Mesothelial cell of epicardium (in vitro differentiated cells): ENCODE results near the gene APLNR. TPM values are rescaled to one million over a fixed set of nuclear protein-coding genes. Genes with fewer than 3 reads are reported as not detected.

Experiments used
- DNase-seq, 2 experiments: peaks; one replicate each; pipeline ENCODE4 v3.0.0; 2021; ENCODE audit warnings: low spot score in 2 of 2; ENCODE audit not compliant: unreplicated experiment in 2 of 2
- H3K27ac Mint-ChIP-seq: 2 replicates; pipeline ENCODE4 v1.8.0; 2021; ENCODE audit warnings: mixed read lengths
- H3K27me3 Mint-ChIP-seq: 2 replicates; pipeline ENCODE4 v1.8.0; 2021; ENCODE audit warnings: low read depth, mixed read lengths
- H3K36me3 Mint-ChIP-seq: 2 replicates; pipeline ENCODE4 v1.8.0; 2021; ENCODE audit warnings: mixed read lengths
- H3K4me1 Mint-ChIP-seq: 2 replicates; pipeline ENCODE4 v1.8.0; 2021; ENCODE audit warnings: mixed read lengths
- H3K4me3 Mint-ChIP-seq: 2 replicates; pipeline ENCODE4 v1.8.0; 2021; ENCODE audit warnings: mild to moderate bottlenecking, moderate library complexity, mixed read lengths
- H3K9me3 Mint-ChIP-seq: 2 replicates; pipeline ENCODE4 v1.8.0; 2021; ENCODE audit warnings: mixed read lengths
- CTCF ChIP-seq: fragments of 200-600 bp; sonication (generic); IDR thresholded peaks from one replicate; pipeline ENCODE4 v1.5.0; 2021; ENCODE audit warnings: antibody characterized with exemption; ENCODE audit not compliant: unreplicated experiment
- total RNA-seq: library from RNA; stranded (reverse); gene quantifications from 3 replicates; pipeline ENCODE4 v1.2.1, GENCODE V29; 2021

Gene APLNR
- total RNA-seq, 1 donor from 2014 or later: 3.4 TPM

GRCh38 chr11:57269571-57270021, 32.5 kb upstream of the APLNR start:
- no peak for TF ChIP-seq CTCF
- peaks cover 2% of the 10 kb centered on the region for H3K36me3 Mint-ChIP-seq

GRCh38 chr11:57266157-57266556, 29.1 kb upstream of the APLNR start:
- no peak for DNase-seq
- Mint-ChIP-seq H3K36me3 (peaks cover 2% of the 10 kb centered on the region), H3K27ac (no peak overlapping the region), H3K4me3 (no peak overlapping the region), H3K27me3 (no peaks in the 10 kb centered on the region), H3K4me1 (peaks cover 6% of the 10 kb centered on the region), H3K9me3 (peaks cover 16% of the 10 kb centered on the region)
- TF ChIP-seq CTCF: no peak

More at GRCh38 chr11:57269571-57270021, 32.5 kb upstream of the APLNR start:
- Mint-ChIP-seq H3K4me3 (no peak overlapping the region), H3K27ac (no peak overlapping the region), H3K4me1 (peaks cover 6% of the 10 kb centered on the region), H3K27me3 (no peaks in the 10 kb centered on the region), H3K9me3 (peaks cover 27% of the 10 kb centered on the region)
- DNase-seq: no peak

GRCh38 chr11:57263351-57263750, 26.3 kb upstream of the APLNR start:
- Mint-ChIP-seq H3K36me3 (peaks cover 2% of the 10 kb centered on the region), H3K27ac (no peak overlapping the region), H3K9me3 (peaks cover 18% of the 10 kb centered on the region), H3K27me3 (no peaks in the 10 kb centered on the region), H3K4me3 (no peak overlapping the region), H3K4me1 (no peaks in the 10 kb centered on the region)
- TF ChIP-seq CTCF: no peak
- DNase-seq: no peak

- H3K36me3 Mint-ChIP-seq: peaks cover 2% of the 10 kb centered on the region
- TF ChIP-seq CTCF: no peak
- H3K27ac Mint-ChIP-seq: no peak overlapping the region
- no peaks in the 10 kb centered on the region for H3K4me1 Mint-ChIP-seq
- peaks cover 12% of the 10 kb centered on the region for H3K9me3 Mint-ChIP-seq
- no peak for DNase-seq
- no peaks in the 10 kb centered on the region for H3K27me3 Mint-ChIP-seq
- H3K4me3 Mint-ChIP-seq: no peak overlapping the region
These were observed 25.1 kb upstream of the APLNR start for GRCh38 chr11:57262157-57262556.

- Mint-ChIP-seq H3K9me3 (peaks cover 17% of the 10 kb centered on the region), H3K4me1 (no peaks in the 10 kb centered on the region), H3K27ac (no peak overlapping the region), H3K36me3 (peaks cover 3% of the 10 kb centered on the region), H3K4me3 (no peak overlapping the region), H3K27me3 (no peaks in the 10 kb centered on the region)
- TF ChIP-seq CTCF: no peak
- no peak for DNase-seq
These were observed 24.1 kb upstream of the APLNR start for GRCh38 chr11:57260937-57261783.
